HUES64 (cell line): ENCODE measurements around the gene IQCN.

Source experiments
- H3K27ac ChIP-seq: 2 replicates; pipeline ENCODE4 v1.7.0; 2013; ENCODE audit warnings: low read depth, low read length, inconsistent platforms
- H3K27me3 ChIP-seq: 2 replicates; pipeline ENCODE4 v1.6.1; 2013; ENCODE audit warnings: mild to moderate bottlenecking, low read length; ENCODE audit not compliant: insufficient read depth
- H3K36me3 ChIP-seq: 2 replicates; pipeline ENCODE4 v1.6.1; 2013; ENCODE audit warnings: mild to moderate bottlenecking, low read length; ENCODE audit not compliant: insufficient read depth
- H3K4me1 ChIP-seq: 2 replicates; pipeline ENCODE4 v1.6.1; 2013; ENCODE audit warnings: mild to moderate bottlenecking, low read length, moderate library complexity; ENCODE audit not compliant: insufficient read depth
- H3K4me3 ChIP-seq: 2 replicates; pipeline ENCODE4 v1.5.1; 2013; ENCODE audit warnings: mild to moderate bottlenecking, low read length, moderate library complexity
- H3K9ac ChIP-seq: 2 replicates; pipeline ENCODE4 v1.6.1; 2013; ENCODE audit warnings: mild to moderate bottlenecking, low read depth, low read length
- H3K9me3 ChIP-seq: 2 replicates; pipeline ENCODE4 v1.6.1; 2013; ENCODE audit warnings: low read depth, low read length; ENCODE audit not compliant: insufficient read depth
- WGBS: fragments of 150-250, 120-280 bp; methylation state at CpG from one replicate; pipeline ENCODE4 v1.1.7; 2013; ENCODE audit warnings: missing lambda C conversion rate; 5-methylcytosine and 5-hydroxymethylcytosine counted together

IQCN gene

GRCh38 chr19:18304458-18305310 lies 30.4 kb upstream of the IQCN start:
- H3K9ac ChIP-seq = peak overlapping the region; percentile 73
- WGBS = 11% methylated on average over 29 of the region's 29 CpGs
- H3K27ac ChIP-seq = peak overlapping the region; percentile 96
- H3K36me3 ChIP-seq = peaks cover 37% of the 10 kb centered on the region
- H3K9me3 ChIP-seq = no peaks in the 10 kb centered on the region
- H3K27me3 ChIP-seq = no peaks in the 10 kb centered on the region
- H3K4me3 ChIP-seq = peak overlapping the region; percentile 41
- peaks cover 13% of the 10 kb centered on the region for H3K4me1 ChIP-seq

- Histone ChIP-seq H3K36me3 (peaks cover 32% of the 10 kb centered on the region), H3K27me3 (no peaks in the 10 kb centered on the region), H3K9me3 (no peaks in the 10 kb centered on the region), H3K4me3 (no peak overlapping the region), H3K4me1 (peaks cover 13% of the 10 kb centered on the region), H3K9ac (no peak overlapping the region), H3K27ac (peak overlapping the region; percentile 57; the same call in 1 of the 2 replicates)
- 20% methylated on average over 2 of the region's 2 CpGs for WGBS
Measured at GRCh38 chr19:18304208-18304457, 29.9 kb upstream of the IQCN start.

- Histone ChIP-seq H3K9me3 (no peaks in the 10 kb centered on the region), H3K36me3 (peaks cover 8% of the 10 kb centered on the region), H3K9ac (no peak overlapping the region), H3K27me3 (no peaks in the 10 kb centered on the region), H3K4me3 (no peak overlapping the region), H3K27ac (no peak overlapping the region), H3K4me1 (peaks cover 13% of the 10 kb centered on the region)
- WGBS = 94% methylated on average over 4 of the region's 4 CpGs
Measured at GRCh38 chr19:18301718-18302111, 27.5 kb upstream of the IQCN start.

GRCh38 chr19:18300930-18301717 lies 26.9 kb upstream of the IQCN start:
- 80% methylated on average over 18 of the region's 18 CpGs for WGBS
- Histone ChIP-seq H3K9ac (no peak overlapping the region), H3K9me3 (no peaks in the 10 kb centered on the region), H3K27me3 (no peaks in the 10 kb centered on the region), H3K36me3 (peaks cover 2% of the 10 kb centered on the region), H3K4me3 (no peak overlapping the region), H3K4me1 (peaks cover 13% of the 10 kb centered on the region), H3K27ac (no peak overlapping the region)

GRCh38 chr19:18299654-18300053 lies 25.4 kb upstream of the IQCN start:
- Histone ChIP-seq H3K4me3 (no peak overlapping the region), H3K27ac (no peak overlapping the region), H3K9me3 (no peaks in the 10 kb centered on the region), H3K36me3 (no peaks in the 10 kb centered on the region), H3K9ac (no peak overlapping the region), H3K27me3 (no peaks in the 10 kb centered on the region), H3K4me1 (peaks cover 6% of the 10 kb centered on the region)
- WGBS = 97% methylated on average over 9 of the region's 9 CpGs

GRCh38 chr19:18298601-18299000 lies 24.3 kb upstream of the IQCN start:
- H3K9ac ChIP-seq = no peak overlapping the region
- H3K36me3 ChIP-seq = no peaks in the 10 kb centered on the region
- H3K27me3 ChIP-seq = no peaks in the 10 kb centered on the region
- 92% methylated on average over 5 of the region's 6 CpGs for WGBS
- no peaks in the 10 kb centered on the region for H3K9me3 ChIP-seq
- H3K4me3 ChIP-seq = no peak overlapping the region
- H3K4me1 ChIP-seq = peaks cover 3% of the 10 kb centered on the region; the same call in 1 of the 2 replicates
- no peak overlapping the region for H3K27ac ChIP-seq

GRCh38 chr19:18297308-18297707 lies 23.1 kb upstream of the IQCN start:
- 66% methylated on average over 4 of the region's 4 CpGs for WGBS
- H3K4me1 ChIP-seq = peaks cover 10% of the 10 kb centered on the region; the same call in 1 of the 2 replicates

GRCh38 chr19:18295034-18295451 lies 20.8 kb upstream of the IQCN start:
- WGBS = 77% methylated on average over 4 of the region's 4 CpGs
- no peak overlapping the region for H3K9ac ChIP-seq
- no peaks in the 10 kb centered on the region for H3K27me3 ChIP-seq
- H3K36me3 ChIP-seq = no peaks in the 10 kb centered on the region
- H3K4me3 ChIP-seq = no peak overlapping the region
- no peak overlapping the region for H3K27ac ChIP-seq
- H3K4me1 ChIP-seq = peaks cover 10% of the 10 kb centered on the region; the same call in 1 of the 2 replicates
- no peaks in the 10 kb centered on the region for H3K9me3 ChIP-seq

More at GRCh38 chr19:18297308-18297707, 23.1 kb upstream of the IQCN start:
- H3K9me3 ChIP-seq = no peaks in the 10 kb centered on the region
- no peaks in the 10 kb centered on the region for H3K27me3 ChIP-seq
- H3K9ac ChIP-seq = no peak overlapping the region
- no peaks in the 10 kb centered on the region for H3K36me3 ChIP-seq
- no peak overlapping the region for H3K27ac ChIP-seq
- H3K4me3 ChIP-seq = no peak overlapping the region

- Histone ChIP-seq H3K4me1 (peaks cover 13% of the 10 kb centered on the region), H3K4me3 (no peak overlapping the region), H3K27ac (no peak overlapping the region), H3K36me3 (no peaks in the 10 kb centered on the region), H3K9ac (no peak overlapping the region), H3K27me3 (no peaks in the 10 kb centered on the region), H3K9me3 (no peaks in the 10 kb centered on the region)
- 43% methylated on average over 9 of the region's 9 CpGs for WGBS
Measured at GRCh38 chr19:18294467-18294864, 20.2 kb upstream of the IQCN start.

- Histone ChIP-seq H3K27ac (peak overlapping the region; percentile 71; the same call in 1 of the 2 replicates), H3K9ac (no peak overlapping the region)
Measured at GRCh38 chr19:18293642-18294466, 19.6 kb upstream of the IQCN start.

More at GRCh38 chr19:18293642-18294466, 19.6 kb upstream of the IQCN start:
- WGBS = 50% methylated on average over 18 of the region's 18 CpGs
- peak overlapping the region; percentile 50 for H3K4me3 ChIP-seq
- no peaks in the 10 kb centered on the region for H3K9me3 ChIP-seq
- peaks cover 13% of the 10 kb centered on the region for H3K4me1 ChIP-seq
- H3K27me3 ChIP-seq = no peaks in the 10 kb centered on the region
- H3K36me3 ChIP-seq = no peaks in the 10 kb centered on the region
